Urinary bladder (tissue), 4 donors: ENCODE results near the gene SLC4A3. TPM values are rescaled to one million over a fixed set of nuclear protein-coding genes. Genes with fewer than 3 reads are reported as not detected.

Experiments used
- DNase-seq: peaks from one replicate; pipeline ENCODE4 v3.0.0-alpha.2; 2015; ENCODE audit errors: extremely low spot score
- H3K27ac ChIP-seq: one replicate; pipeline ENCODE4 v1.5.1; 2013; ENCODE audit warnings: low read depth, mild to moderate bottlenecking, moderate library complexity
- H3K36me3 ChIP-seq: one replicate; pipeline ENCODE4 v1.6.1; 2013; ENCODE audit warnings: mild to moderate bottlenecking, moderate library complexity; ENCODE audit not compliant: insufficient read depth
- H3K4me1 ChIP-seq: one replicate; pipeline ENCODE4 v1.6.1; 2013; ENCODE audit warnings: mild to moderate bottlenecking, moderate library complexity; ENCODE audit not compliant: insufficient read depth
- H3K4me3 ChIP-seq: one replicate; pipeline ENCODE4 v1.5.1; 2013; ENCODE audit warnings: low read depth, low read length
- WGBS: extraction: QIAGEN DNeasy Blood & Tissue Kit; methylation state at CpG from one replicate; pipeline ENCODE4 v1.1.7; 2013; 5-methylcytosine and 5-hydroxymethylcytosine counted together
- polyA plus RNA-seq: library from polyadenylated mRNA; stranded (reverse); fragments of 200-250 nt; gene quantifications from one replicate; pipeline ENCODE4 v1.2.3, GENCODE V29; 2013
- total RNA-seq: library from RNA; depleted of rRNA; stranded (reverse); fragments of >200 nt; gene quantifications from one replicate; pipeline ENCODE4 v1.2.3, GENCODE V29; 2014
- donor health status: healthy with polysubstance abuse.
- donor health status: healthy.

SLC4A3 gene
- total and polyA plus RNA-seq, 2 donors: 1.3 to 2.6 TPM

DNA sequence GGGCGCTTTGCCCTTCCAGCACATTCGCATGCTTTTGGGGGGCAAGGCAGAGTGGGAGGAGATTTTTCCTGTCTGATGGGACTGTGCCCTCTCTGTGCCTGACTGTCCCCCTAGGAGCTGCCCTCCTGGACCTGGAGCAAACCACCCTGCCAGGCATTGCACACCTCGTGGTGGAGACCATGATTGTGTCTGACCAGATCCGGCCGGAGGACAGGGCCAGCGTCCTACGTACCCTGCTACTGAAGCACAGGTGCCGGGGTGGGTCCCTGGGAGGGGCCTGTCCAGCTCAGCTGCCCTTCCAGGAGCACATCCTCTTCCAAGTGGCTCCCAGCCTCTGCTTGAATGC is 5.3 kb downstream of the SLC4A3 start:
- no peak for DNase-seq
- Histone ChIP-seq H3K4me1 (no peaks in the 10 kb centered on the region), H3K4me3 (no peak overlapping the region), H3K36me3 (no peaks in the 10 kb centered on the region), H3K27ac (no peak overlapping the region)
- WGBS: 92% methylated on average over 8 of the region's 8 CpGs

DNA sequence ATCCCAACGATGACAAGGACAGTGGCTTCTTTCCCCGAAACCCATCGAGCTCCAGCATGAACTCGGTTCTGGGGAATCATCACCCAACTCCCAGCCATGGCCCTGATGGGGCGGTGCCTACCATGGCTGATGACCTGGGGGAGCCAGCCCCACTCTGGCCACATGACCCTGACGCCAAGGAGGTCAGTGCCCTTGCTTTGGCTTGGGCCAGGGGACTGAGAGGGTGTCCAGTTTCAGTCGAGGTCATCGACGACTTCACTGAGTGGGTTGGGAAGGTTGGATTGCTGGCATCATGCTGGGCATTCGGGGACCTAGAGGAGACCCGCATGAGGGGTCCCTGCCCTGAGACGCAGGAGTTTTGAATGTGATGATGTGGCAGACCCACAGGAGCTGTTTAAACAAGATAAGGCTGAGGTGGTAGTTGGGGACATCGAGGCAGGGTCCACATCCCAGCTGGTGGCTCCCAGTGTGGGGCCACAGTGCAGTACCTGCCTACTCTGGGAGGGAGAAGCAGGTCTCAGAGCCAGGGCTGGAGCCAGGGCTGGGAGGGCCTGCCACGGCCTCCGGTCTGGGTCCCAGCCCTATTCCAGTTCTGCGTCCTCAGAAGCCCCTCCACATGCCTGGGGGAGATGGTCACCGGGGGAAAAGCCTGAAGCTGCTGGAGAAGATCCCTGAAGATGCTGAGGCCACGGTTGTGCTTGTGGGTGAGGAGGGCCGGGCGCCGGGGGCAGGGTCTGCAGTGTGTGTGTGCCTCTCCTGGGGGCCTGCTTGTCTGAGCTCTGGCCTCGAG is 6.0 kb downstream of the SLC4A3 start:
- 91% methylated on average over 22 of the region's 22 CpGs for WGBS
- Histone ChIP-seq H3K36me3 (no peaks in the 10 kb centered on the region), H3K4me1 (no peaks in the 10 kb centered on the region), H3K27ac (no peak overlapping the region), H3K4me3 (no peak overlapping the region)
- DNase-seq: no peak

DNA sequence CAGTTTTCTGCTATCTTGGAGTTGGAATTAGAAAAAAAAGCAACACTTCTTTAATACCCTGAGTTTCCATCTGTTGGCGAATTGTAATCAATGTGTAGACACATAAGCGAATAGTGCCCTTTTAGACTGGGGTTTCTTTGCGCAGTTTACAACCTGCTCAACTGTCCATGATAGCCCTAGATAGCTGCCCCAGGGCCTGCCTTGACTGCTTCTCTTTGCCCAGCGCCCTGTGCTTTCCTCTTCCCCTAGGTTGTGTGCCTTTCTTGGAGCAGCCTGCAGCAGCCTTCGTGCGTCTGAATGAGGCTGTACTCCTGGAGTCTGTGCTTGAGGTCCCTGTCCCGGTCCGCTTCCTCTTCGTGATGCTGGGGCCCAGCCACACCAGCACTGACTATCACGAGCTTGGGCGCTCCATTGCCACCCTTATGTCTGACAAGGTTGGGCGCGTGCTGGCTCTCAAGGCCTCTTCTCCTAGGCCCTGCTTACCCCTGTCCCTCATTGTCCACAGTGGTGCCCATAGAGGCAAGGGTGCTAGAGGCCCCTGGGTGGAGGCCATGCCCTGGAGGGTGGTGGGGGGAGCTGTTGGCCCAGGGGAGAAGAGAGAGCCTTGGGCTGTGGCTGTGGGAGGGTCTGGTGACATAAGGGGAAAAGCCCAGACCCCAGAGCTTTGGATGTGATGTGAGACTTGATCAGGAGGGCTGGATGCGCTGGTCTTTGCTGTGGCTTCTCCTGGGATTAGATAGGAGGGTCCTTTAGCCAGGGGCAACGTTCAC is 6.9 kb downstream of the SLC4A3 start:
- 93% methylated on average over 15 of the region's 15 CpGs for WGBS
- Histone ChIP-seq H3K4me1 (no peaks in the 10 kb centered on the region), H3K27ac (no peak overlapping the region), H3K36me3 (no peaks in the 10 kb centered on the region), H3K4me3 (no peak overlapping the region)
- no peak for DNase-seq

DNA sequence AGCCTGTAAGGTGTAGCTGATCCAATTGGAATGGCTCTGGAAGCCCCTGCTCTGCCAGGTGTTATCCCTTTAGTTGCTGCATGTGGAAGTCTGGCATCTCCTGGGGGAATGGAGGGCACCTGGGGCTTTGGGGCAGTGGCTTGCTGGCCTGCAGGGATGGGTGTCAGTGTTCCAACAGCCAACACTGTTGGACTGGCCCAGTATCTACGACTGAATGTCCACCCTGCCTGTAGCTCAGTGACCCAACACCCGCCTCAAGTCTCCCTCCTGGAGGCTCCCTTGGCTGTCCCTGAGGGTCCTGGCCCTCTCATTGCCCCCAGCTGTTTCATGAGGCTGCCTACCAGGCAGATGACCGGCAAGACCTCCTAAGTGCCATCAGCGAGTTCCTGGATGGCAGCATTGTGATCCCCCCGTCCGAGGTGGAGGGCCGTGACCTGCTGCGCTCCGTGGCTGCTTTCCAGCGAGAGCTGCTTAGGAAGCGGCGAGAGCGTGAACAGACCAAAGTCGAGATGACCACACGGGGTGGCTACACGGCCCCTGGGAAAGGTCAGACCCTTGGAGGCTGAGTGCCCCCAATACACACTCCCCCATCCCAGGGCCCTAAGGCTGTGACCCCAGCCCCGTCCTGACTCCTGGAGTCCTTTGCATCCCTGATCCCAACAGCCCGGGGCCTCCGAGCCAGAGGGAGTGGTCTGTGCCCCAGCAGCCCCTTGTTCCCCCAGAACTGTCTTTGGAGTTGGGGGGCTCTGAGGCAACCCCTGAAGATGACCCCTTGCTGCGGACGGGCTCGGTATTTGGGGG is 7.7 kb downstream of the SLC4A3 start:
- no peaks in the 10 kb centered on the region for H3K36me3 ChIP-seq
- 88% methylated on average over 22 of the region's 22 CpGs for WGBS
- no peaks in the 10 kb centered on the region for H3K4me1 ChIP-seq
- H3K27ac ChIP-seq: no peak overlapping the region
- H3K4me3 ChIP-seq: no peak overlapping the region
- DNase-seq: no peak

DNA sequence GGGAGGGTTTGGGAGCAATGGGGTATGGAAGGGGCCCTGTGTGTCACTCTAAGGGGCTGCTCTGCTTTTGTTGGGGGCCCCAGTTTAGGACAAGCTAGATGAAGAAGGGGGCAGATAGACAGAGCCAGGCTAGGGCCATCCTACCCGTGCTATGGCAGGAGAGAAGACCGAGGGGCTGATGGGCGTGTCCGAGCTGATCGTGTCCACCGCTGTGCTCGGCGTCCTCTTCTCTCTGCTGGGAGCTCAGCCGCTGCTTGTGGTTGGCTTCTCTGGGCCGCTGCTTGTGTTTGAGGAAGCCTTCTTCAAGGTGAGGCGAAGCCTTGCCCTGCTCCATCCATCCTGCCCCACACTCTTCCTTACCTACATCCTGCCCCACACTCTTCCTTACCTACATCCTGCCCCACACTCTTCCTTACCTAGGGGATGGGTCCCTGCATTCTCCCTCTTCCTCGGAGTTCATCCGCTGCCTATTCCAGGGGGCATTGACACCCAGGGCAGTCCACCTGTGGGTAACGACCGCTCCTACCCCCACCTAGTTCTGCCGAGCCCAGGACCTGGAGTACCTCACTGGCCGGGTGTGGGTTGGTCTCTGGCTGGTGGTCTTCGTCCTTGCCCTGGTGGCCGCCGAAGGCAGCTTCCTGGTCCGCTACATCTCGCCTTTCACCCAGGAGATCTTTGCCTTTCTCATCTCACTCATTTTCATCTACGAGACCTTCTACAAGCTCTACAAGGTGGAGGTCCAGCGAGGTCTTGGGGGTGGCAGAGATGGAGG is 8.9 kb downstream of the SLC4A3 start:
- 89% methylated on average over 24 of the region's 24 CpGs for WGBS
- no peak for DNase-seq
- no peaks in the 10 kb centered on the region for H3K36me3 ChIP-seq

DNA sequence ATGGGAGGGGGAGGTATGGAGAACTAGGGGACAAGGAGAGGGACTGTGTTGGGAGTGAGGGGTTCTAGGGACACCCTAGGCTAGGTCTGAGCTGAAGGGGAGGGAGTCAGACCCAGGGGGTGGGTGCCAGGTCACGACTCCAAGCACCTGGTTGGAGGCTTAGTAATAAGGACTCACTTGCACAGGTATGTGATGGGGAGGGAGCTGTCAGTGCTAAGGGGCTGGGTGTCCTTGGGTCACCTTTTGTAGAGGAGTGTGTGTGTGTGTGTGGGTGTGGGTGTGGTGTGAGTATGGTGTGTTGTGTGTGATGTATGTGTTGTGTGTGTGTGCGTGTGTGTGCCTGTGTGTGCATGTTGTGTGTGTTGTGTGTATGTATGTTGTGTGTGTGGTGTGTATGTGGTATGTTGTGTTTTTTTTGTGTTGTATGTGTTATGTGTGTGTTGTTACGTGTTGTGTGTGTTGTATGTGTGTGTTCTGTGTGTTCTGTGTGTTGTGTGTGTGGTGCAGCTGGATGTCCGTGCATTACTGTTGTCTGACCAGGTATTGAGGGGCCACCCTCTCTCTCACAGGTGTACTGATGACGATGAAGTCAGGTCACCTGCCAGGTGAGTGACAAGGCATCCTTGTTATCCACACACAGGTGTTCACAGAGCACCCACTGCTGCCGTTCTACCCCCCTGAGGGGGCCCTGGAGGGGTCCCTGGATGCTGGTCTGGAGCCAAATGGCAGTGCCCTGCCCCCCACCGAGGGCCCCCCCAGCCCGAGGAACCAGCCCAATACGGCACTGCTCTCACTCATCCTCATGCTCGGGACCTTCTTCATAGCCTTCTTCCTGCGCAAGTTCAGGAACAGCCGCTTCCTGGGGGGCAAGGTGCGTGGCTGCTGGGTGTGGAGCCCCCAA is 9.8 kb downstream of the SLC4A3 start:
- H3K27ac ChIP-seq: no peak overlapping the region

More for the DNA sequence above, 8.9 kb downstream of the SLC4A3 start:
- Histone ChIP-seq H3K4me1 (no peaks in the 10 kb centered on the region), H3K27ac (no peak overlapping the region), H3K4me3 (no peak overlapping the region)

DNA sequence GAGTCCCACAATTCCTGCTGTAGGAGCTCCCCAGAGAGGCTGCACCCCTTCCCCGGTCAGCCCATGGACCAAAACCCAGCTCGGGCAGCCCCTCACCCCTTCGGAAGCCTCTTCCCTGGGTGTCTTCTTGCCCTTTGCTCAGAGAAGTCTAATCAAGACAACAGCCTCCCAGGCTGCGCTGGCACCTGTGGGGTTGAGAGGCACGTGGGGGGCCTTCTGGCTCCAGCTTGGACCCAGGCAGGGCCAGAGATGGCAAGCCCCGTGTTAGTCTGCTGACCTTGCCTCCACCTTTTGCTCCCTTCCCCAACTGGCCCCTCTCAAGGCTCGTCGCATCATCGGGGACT is 10.4 kb downstream of the SLC4A3 start:
- no peak for DNase-seq
- H3K4me3 ChIP-seq: no peak overlapping the region
- no peaks in the 10 kb centered on the region for H3K4me1 ChIP-seq
- no peaks in the 10 kb centered on the region for H3K36me3 ChIP-seq
- WGBS: 92% methylated on average over 9 of the region's 9 CpGs
- H3K27ac ChIP-seq: no peak overlapping the region

More for the DNA sequence above, 9.8 kb downstream of the SLC4A3 start:
- no peak overlapping the region for H3K4me3 ChIP-seq
- H3K36me3 ChIP-seq: no peaks in the 10 kb centered on the region
- 86% methylated on average over 13 of the region's 13 CpGs for WGBS
- H3K4me1 ChIP-seq: no peaks in the 10 kb centered on the region
- no peak for DNase-seq

DNA sequence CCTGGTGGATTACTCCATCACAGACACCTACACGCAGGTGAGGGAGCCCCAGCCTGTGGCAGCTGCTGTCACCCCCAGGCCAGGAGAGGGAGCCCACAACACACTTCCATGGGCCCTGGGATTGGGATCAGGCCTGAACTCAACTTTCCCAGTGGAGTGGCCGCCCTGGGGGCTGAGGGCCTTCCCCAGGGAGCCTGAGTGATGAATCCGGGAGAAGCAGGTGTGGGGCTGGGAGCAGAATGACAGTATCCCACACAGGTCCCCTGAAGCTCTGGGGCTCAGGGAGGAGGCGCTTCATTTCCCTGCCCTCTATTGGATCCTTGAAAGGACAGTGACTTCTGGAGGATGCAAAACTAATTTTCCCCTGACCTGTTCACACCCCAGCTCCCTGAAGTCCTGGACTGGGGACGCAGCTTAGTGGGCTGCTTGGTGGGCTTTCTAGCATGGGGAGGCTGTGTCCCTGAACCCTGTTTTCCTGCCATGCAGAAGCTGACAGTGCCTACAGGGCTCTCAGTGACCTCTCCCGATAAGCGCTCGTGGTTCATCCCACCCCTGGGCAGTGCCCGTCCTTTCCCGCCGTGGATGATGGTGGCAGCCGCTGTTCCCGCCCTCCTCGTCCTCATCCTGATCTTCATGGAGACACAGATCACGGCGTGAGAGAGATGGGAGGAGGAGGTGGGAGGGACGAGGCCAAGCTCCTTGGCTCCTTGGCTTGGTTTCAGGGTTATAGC is 11.0 kb downstream of the SLC4A3 start:
- Histone ChIP-seq H3K4me1 (no peaks in the 10 kb centered on the region), H3K4me3 (no peak overlapping the region), H3K36me3 (no peaks in the 10 kb centered on the region), H3K27ac (no peak overlapping the region)
- DNase-seq: no peak
- 88% methylated on average over 17 of the region's 17 CpGs for WGBS

DNA sequence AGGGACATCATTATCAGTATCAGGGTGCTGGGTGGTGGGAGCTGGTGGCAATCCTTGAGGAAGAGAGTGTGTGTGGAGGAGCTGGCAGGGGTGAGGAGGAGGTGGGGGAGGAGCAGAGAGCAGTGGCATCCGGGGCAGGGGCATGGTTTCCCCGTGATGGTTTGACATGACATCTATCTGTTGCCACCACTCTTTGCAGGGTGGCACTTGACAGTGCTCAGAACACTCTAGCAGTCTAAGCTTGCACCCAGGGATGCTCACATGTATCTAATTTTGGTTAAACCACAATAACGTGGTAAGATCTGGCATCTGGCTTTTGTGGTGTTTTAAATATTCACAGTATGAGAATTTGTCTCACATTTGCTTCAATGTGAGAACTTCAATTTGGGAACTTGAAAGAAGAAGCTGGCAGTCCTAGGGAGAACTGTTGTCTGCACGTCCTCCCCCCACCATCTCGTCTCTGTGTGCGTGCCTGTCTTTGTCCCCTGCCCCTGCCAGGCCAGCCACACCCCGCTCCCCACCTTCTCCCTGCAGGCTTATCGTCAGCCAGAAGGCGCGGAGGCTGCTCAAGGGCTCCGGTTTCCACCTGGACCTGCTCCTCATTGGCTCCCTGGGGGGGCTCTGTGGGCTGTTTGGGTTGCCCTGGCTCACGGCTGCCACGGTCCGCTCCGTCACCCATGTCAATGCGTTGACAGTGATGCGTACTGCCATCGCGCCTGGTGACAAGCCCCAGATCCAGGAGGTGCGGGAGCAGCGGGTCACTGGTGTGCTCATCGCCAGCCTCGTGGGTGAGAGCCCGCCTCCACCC is 11.7 kb downstream of the SLC4A3 start:
- Histone ChIP-seq H3K4me1 (no peaks in the 10 kb centered on the region), H3K4me3 (no peak overlapping the region), H3K27ac (no peak overlapping the region), H3K36me3 (no peaks in the 10 kb centered on the region)
- no peak for DNase-seq
- 86% methylated on average over 24 of the region's 24 CpGs for WGBS

DNA sequence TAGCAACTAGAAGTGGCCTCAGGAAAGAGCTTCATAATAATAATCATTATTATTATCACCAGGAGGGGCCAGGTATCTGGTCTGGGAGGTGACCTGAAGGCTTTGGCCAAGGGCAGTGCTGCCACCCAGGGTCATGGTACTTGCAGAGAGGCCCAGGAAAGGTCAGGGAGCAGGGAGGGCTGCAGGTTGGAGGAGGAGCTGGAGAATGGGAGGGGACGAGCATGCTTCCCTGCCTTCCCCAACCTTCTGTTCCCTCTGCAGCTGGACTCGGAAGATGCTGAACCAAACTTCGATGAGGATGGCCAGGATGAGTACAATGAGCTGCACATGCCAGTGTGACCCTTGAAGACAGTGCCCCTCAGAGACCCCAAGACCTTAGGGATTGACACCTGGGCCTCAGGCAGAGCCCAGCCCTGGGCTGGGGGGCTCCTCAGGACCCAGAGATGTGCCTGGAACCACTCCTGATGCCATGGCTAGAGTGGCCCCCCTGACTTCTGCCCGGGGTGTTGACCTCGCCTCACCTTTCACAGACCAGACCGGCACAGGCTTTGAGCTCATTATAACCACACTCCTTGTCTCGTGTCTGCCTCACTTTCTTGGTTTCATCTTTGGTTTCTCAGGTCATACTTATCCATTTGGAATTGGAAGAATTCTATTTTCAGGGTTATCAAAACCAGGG is 14.1 kb downstream of the SLC4A3 start:
- Histone ChIP-seq H3K4me1 (no peaks in the 10 kb centered on the region), H3K36me3 (no peaks in the 10 kb centered on the region), H3K27ac (no peak overlapping the region), H3K4me3 (no peak overlapping the region)
- DNase-seq: no peak
- 82% methylated on average over 7 of the region's 7 CpGs for WGBS

DNA sequence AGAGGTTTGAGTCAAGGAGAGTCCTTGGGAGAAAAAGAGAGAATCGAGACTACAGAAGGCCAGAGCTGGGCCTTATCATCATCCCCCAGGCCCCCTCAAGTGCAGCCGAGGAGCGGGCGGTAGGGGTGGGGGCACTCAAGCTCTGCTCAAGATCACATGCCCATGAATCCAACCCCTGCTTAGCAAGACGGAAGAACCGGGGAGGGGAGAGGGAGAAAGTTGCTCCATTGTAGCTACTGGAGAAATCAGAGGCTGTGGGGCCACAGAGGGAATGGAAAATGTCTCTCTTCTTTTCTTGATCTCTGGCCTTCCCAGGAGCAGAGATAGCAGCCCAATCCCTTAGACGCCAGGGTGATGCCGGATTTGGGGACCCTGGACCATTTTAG is 14.6 kb downstream of the SLC4A3 start:
- no peaks in the 10 kb centered on the region for H3K4me1 ChIP-seq
- no peak for DNase-seq
- no peaks in the 10 kb centered on the region for H3K36me3 ChIP-seq
- no peak overlapping the region for H3K4me3 ChIP-seq
- 60% methylated on average over 8 of the region's 8 CpGs for WGBS
- H3K27ac ChIP-seq: no peak overlapping the region
